Tibial artery (tissue), 4 donors: ENCODE data around the gene KIF18B.

Experiments used
- DNase-seq, 2 donors: peaks; one replicate each; pipeline ENCODE4 v3.0.0-alpha.2; 2019
- H3K27ac ChIP-seq, 2 donors: fragments of 200-600 bp; sonication (generic) in 1 of 2; 1 replicate in 1 of 2; 2 replicates in 1 of 2; pipeline ENCODE4 v1.5.1; 2018 to 2019; ENCODE audit warnings: mild to moderate bottlenecking in 1 of 2
- H3K27me3 ChIP-seq, 2 donors: fragments of 200-600 bp; sonication (generic) in 1 of 2; one replicate each; pipeline versions ENCODE4 v1.5.1 to v1.6.0; 2016 to 2019
- H3K36me3 ChIP-seq, 3 donors: fragments of 200-600 bp; sonication (generic) in 2 of 3; one replicate each; pipeline ENCODE4 v1.5.1; 2016 to 2019; ENCODE audit warnings: mild to moderate bottlenecking in 2 of 3
- H3K4me1 ChIP-seq, 4 donors: fragments of 200-600 bp; sonication (generic) in 2 of 4; 1 replicate in 3 of 4; 2 replicates in 1 of 4; pipeline ENCODE4 v1.5.1; 2016 to 2019
- H3K4me3 ChIP-seq, 2 donors: fragments of 200-600 bp; sonication (generic) in 1 of 2; 1 replicate in 1 of 2; 2 replicates in 1 of 2; pipeline ENCODE4 v1.5.1; 2018 to 2019; ENCODE audit warnings: mild to moderate bottlenecking in 2 of 2
- H3K9me3 ChIP-seq, 3 donors: fragments of 200-600 bp; sonication (generic) in 1 of 3; one replicate each; pipeline ENCODE4 v1.5.1; 2016 to 2019
- intact Hi-C: fragments of 100-400 bp; cut with DNase I; formaldehyde crosslinking; loops from one replicate; pipeline ENCODE4 v1.15.0; 2023; ENCODE audit warnings: low total_unique reads
- TF ChIP-seq, protein P1 (sequence below), 2 experiments: fragments of 200-600 bp in 1 of 2; fragments of 450-650 bp in 1 of 2; IDR thresholded peaks; one replicate each; pipeline ENCODE4 v1.5.1; 2017 to 2019; ENCODE audit warnings: antibody characterized with exemption in 2 of 2, mild to moderate bottlenecking in 1 of 2, moderate library complexity in 1 of 2

Gene KIF18B

DNA sequence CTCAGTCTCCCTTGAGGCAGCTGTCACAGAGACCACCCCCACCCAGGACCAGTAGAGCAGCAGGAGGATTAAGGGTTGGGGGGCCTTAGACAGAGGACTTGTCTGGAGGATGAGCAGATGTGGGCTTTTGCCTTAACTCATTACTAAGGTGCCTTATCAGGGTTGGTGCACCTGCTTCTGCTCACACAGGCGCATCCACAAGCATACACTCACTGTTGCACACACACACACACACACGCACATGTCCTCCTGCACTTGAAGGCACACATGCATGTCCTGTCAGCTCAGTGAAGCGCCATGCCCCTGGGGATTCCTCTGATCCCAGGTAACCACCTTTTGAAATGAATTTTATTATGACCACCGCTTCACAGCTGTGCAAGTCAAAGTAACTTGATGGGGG, 33.4 kb downstream of the KIF18B start:
- no peak overlapping the region for H3K4me3 ChIP-seq
- DNase-seq, result no peak
- no peak overlapping the region for H3K27ac ChIP-seq
- TF ChIP-seq, protein P1, sequence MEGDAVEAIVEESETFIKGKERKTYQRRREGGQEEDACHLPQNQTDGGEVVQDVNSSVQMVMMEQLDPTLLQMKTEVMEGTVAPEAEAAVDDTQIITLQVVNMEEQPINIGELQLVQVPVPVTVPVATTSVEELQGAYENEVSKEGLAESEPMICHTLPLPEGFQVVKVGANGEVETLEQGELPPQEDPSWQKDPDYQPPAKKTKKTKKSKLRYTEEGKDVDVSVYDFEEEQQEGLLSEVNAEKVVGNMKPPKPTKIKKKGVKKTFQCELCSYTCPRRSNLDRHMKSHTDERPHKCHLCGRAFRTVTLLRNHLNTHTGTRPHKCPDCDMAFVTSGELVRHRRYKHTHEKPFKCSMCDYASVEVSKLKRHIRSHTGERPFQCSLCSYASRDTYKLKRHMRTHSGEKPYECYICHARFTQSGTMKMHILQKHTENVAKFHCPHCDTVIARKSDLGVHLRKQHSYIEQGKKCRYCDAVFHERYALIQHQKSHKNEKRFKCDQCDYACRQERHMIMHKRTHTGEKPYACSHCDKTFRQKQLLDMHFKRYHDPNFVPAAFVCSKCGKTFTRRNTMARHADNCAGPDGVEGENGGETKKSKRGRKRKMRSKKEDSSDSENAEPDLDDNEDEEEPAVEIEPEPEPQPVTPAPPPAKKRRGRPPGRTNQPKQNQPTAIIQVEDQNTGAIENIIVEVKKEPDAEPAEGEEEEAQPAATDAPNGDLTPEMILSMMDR (IDR thresholded peaks at IDR 0.05), result no peak
- intact Hi-C loops, result loop anchor here (5.0 kb wide), 1 partner anchor 193 kb away; no protein-coding TSS in a partner anchor
- no peaks in the 10 kb centered on the region for H3K9me3 ChIP-seq
- peaks cover 0 to 27% (median 19%) of the 10 kb centered on the region in 4 donors for H3K4me1 ChIP-seq
- no peaks in the 10 kb centered on the region for H3K36me3 ChIP-seq
- H3K27me3 ChIP-seq, result peaks cover 0 to 21% of the 10 kb centered on the region in 2 donors

DNA sequence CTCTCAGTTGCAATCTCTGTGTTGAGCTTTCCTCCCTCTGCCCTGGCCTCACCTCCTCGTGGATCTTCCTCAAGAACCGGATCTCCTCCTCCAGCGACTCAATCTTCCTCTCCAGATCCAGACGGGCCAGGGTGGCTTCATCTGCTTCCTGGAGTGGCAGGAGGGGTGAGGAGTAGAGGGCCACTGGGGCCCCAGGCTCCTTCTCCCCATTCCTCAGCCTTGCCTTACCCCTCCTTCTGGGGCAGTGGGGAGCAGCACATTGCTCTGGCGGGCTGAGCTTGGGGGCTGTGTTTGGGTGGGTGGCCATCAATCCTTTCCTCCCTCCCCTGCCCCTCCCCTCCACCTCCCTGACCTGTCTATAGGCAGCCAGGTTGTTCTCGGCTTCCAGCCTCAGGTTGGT, 33.9 kb downstream of the KIF18B start:
- TF ChIP-seq, protein P1 (IDR thresholded peaks at IDR 0.05), result no peak
- intact Hi-C loops, result loop anchor here (5.0 kb wide), 1 partner anchor 194 kb away; no protein-coding TSS in a partner anchor
- Histone ChIP-seq H3K27me3 (peaks cover 0 to 21% of the 10 kb centered on the region in 2 donors), H3K4me3 (no peak overlapping the region), H3K9me3 (no peaks in the 10 kb centered on the region), H3K4me1 (peaks cover 0 to 27% (median 19%) of the 10 kb centered on the region in 4 donors), H3K27ac (no peak overlapping the region), H3K36me3 (no peaks in the 10 kb centered on the region)
- DNase-seq, result no peak

GRCh38 chr17:44912763-44913544, 34.6 kb downstream of the KIF18B start:
- H3K4me1 ChIP-seq, result peaks cover 0 to 27% (median 19%) of the 10 kb centered on the region in 4 donors
- intact Hi-C loops, result loop anchor here (5.0 kb wide), 1 partner anchor 194 kb away; no protein-coding TSS in a partner anchor
- H3K27me3 ChIP-seq, result peaks cover 0 to 21% of the 10 kb centered on the region in 2 donors
- TF ChIP-seq, protein P1 (IDR thresholded peaks at IDR 0.05), result no peak
- no peak overlapping the region for H3K27ac ChIP-seq
- H3K4me3 ChIP-seq, result no peak overlapping the region
- no peaks in the 10 kb centered on the region for H3K36me3 ChIP-seq
- no peak for DNase-seq
- no peaks in the 10 kb centered on the region for H3K9me3 ChIP-seq

DNA sequence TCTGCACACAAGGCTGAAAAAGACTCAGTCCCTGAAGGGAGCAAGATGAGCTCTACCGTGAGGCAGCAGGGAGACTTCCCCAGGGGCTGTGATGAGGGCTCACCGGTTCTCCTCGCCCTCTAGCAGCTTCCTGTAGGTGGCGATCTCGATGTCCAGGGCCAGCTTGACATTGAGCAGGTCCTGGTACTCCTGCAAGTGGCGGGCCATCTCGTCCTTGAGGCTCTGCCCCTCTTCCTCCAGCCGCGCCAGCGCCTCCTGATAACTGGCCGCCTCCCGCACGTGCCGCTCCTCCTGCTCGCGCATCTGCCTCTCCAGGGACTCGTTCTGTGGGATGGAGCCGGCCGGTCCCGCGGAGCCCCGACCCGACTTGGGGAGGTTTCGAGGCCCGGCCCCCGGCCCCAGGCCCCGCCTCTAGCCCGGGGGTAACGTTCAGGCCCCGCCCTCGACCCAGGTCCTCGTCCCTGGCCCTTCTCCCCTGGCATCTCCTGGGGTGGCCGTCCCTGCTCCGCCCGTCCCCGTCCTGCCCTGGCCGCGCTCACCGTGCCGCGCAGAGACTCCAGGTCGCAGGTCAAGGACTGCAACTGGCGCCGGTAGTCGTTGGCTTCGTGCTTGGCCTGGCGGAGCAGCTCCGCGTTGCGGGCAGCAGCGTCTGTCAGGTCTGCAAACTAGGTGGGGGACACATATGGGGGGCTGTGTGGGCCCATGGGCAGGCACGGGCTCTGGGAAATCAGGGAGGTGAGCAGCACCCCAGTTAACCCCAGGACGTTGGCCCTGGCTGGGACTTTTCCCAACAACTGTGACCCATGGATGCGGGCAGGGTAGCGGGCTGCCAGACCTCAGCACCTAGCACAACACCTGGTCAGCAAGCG, 36.2 kb downstream of the KIF18B start:
- H3K27ac ChIP-seq, result no peak overlapping the region
- peaks cover 0 to 15% (median 7%) of the 10 kb centered on the region in 4 donors for H3K4me1 ChIP-seq
- H3K9me3 ChIP-seq, result no peaks in the 10 kb centered on the region
- H3K36me3 ChIP-seq, result no peaks in the 10 kb centered on the region
- DNase-seq, result peak; percentile 52 to 77
- intact Hi-C loops, result loop anchor here (5.0 kb wide), 1 partner anchor 196 kb away; no protein-coding TSS in a partner anchor
- H3K4me3 ChIP-seq, result peak overlapping the region; percentile 16 to 40
- TF ChIP-seq, protein P1 (IDR thresholded peaks at IDR 0.05), result peak; percentile 46 to 56
- peaks cover 0 to 21% of the 10 kb centered on the region in 2 donors for H3K27me3 ChIP-seq

DNA sequence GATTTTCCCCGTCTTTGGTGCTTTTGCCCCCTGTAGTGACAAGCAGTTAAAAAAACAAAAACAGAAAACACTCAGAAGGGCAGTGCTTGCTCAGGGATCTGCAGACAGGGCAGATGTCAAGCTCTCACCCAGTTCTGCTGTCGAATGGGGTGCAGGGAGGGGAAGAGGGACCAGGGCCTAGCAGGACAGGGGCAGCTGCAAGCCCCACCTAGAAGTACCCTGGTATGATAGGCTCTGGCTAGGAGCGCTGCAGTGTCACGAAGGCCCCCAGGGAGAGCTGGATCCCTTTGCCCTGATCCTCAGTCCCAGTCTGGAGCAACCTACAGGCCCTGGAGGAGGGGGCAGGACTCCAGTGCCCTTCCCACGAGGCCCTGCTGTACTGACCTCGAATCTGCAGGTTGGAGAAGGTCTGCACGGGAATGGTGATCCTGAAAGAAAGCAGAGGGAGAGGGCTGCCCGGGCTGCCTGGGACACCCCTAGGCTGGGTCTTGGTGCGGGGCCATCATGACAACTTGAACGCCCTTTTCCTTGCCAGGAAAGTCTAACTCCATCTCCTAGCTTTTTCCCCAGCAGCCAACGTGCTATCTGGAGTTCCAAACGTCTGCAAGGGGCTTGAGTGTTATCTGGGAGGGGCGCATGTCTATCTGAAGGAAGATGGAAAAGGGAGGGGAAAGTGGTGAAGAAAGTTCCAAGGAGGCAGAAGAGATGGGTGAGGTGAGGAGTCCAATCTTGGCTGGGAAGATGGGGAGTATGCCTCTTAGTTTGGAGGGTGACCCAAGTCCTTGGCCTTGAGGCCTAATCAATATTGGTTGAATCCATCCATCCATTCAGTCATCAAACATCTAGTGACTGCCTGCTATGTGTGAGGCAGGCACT, 37.1 kb downstream of the KIF18B start:
- intact Hi-C loops, result loop anchor here (5.0 kb wide), 1 partner anchor 197 kb away; no protein-coding TSS in a partner anchor
- Histone ChIP-seq H3K36me3 (no peaks in the 10 kb centered on the region), H3K9me3 (no peaks in the 10 kb centered on the region), H3K4me1 (peaks cover 0 to 10% (median 7%) of the 10 kb centered on the region in 4 donors), H3K27ac (no peak overlapping the region), H3K27me3 (peaks cover 0 to 21% of the 10 kb centered on the region in 2 donors), H3K4me3 (no peak overlapping the region)
- DNase-seq, result no peak
- TF ChIP-seq, protein P1 (IDR thresholded peaks at IDR 0.05), result no peak
